ENCODE measurements around the gene ALDH1A1.

DNA sequence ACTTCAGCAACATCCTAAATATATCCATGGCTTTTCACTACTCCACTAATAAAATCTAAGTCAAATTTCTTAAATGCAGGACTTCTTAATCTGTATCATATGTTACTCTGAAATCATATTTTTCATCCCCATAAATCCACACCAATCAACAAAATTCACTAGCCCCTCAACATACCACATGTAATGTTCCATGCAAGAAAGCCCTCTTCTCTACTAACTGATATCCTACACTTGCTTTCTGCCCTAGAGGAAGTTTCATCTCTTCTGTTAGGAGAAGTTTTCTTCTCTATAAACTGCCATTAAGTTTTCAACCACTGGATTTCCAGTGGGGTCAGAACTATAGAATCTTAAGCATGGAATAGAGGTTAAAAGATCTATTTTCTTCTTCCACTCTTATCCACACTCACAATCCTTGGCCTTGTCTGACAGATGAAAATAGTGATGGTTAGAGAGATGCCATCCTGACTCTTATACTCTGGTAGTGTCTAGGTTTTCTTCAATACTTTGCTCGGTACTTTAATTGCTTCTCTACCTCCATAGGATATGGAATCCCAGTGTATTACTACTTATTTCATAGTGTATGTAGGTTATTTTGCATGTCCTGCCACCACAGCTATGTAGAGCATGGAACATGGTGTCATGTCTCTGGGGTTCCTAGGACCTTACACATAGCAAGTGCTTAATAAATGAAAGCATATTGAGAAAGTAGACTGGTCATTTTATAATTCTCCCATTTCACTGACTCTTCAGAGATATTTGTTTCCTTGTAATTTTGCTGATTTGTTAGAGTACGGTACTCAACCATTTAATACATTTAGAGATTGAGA is 48.4 kb downstream of the ALDH1A1 start:
- TF ChIP-seq, protein P1, sequence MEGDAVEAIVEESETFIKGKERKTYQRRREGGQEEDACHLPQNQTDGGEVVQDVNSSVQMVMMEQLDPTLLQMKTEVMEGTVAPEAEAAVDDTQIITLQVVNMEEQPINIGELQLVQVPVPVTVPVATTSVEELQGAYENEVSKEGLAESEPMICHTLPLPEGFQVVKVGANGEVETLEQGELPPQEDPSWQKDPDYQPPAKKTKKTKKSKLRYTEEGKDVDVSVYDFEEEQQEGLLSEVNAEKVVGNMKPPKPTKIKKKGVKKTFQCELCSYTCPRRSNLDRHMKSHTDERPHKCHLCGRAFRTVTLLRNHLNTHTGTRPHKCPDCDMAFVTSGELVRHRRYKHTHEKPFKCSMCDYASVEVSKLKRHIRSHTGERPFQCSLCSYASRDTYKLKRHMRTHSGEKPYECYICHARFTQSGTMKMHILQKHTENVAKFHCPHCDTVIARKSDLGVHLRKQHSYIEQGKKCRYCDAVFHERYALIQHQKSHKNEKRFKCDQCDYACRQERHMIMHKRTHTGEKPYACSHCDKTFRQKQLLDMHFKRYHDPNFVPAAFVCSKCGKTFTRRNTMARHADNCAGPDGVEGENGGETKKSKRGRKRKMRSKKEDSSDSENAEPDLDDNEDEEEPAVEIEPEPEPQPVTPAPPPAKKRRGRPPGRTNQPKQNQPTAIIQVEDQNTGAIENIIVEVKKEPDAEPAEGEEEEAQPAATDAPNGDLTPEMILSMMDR (IDR thresholded peaks at IDR 0.05): no peak
- TF ChIP-seq POLR2A (IDR thresholded peaks at IDR 0.05): no peak

Data from tibial nerve (tissue), 3 donors.